NCI-H1048 (cell line): ENCODE results near the gene KRTAP10-6.
"Not testable (repeated sequence)": the region's sequence is repeated elsewhere in the genome, so short reads cannot be mapped to it uniquely, and the experiment has no call there.

ENCODE experiments used
- DNase-seq: peaks from one replicate; lab custom pipeline; 2025; lab: John Stamatoyannopoulos, UW

KRTAP10-6 gene

GRCh38 chr21:44617071-44617501, 24.8 kb upstream of the KRTAP10-6 start:
- no peak for DNase-seq

DNA sequence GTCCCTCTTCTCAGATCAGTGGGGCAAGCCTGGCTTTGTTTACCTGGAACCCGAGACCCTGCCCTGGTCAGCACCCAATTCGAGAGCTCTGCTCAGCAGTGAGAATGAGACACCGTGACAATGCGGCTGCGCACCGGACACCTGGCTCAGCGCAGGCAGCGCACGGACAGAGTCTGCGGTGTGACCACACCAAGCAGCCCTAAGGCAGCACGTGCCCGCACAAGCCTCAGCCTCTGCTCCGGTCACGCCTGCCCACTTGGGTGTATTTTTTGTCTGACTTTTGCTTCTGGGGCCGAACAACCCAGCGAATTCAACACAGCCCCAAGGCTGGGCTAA, 24.3 kb upstream of the KRTAP10-6 start:
- DNase-seq: no peak

DNA sequence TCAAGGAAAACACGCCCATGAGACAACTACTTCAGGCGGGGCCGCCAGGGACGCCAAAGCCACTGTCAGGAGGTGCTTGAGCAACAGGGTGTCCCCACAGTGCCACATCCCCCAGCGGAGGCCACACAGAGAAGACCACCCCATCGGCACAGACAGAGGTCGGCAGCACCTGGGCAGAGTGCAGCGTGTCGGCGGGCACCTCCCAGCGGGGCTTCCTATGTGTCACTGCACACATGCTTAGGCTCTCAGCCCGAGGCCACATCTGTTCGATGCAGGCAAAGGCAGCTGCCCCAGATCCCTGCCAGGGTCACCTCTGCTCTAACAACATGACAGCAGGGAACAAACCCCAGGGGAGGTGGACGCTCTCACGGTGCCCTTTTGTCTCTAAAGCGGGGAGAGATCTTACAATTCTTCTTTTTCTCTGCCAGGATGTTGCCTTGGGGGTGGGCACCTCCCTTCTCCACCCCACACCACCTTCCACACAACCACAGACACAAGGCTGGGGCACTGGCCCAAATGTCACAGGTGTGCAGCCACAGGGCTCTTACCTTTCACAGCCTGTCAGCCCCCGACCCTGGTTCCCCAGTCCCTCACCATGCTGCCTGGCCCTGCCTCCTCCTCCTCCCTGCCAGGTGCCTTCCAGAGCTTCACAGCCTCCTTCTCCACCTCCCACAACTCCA, 23.7 kb upstream of the KRTAP10-6 start:
- DNase-seq: no peak

GRCh38 chr21:44615466-44615865, 23.2 kb upstream of the KRTAP10-6 start:
- no peak for DNase-seq

GRCh38 chr21:44614961-44615391, 22.7 kb upstream of the KRTAP10-6 start:
- DNase-seq: no peak

DNA sequence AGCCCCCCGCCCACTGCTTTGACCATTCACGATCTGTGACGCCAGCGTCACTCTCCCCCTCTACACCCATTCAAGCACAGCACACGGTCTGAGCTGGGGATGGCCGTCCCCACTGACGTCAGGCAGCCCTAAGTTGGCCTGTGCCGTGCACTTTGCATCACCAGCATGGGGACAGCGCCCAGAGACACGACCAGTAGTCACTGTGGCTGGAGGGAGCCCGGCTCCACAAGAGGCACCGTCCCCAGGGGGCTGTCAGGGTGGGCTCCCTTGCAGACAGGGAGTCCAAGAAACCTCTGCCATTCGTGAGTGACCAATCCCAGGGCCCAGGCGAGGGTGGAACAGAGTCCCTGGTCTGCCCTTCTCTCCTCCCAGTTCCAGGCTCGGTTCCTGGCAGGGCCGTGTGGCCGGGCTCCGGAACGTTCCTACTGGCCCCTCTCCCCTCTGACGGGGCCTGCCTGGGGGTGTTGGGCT, 21.9 kb upstream of the KRTAP10-6 start:
- no peak for DNase-seq

DNA sequence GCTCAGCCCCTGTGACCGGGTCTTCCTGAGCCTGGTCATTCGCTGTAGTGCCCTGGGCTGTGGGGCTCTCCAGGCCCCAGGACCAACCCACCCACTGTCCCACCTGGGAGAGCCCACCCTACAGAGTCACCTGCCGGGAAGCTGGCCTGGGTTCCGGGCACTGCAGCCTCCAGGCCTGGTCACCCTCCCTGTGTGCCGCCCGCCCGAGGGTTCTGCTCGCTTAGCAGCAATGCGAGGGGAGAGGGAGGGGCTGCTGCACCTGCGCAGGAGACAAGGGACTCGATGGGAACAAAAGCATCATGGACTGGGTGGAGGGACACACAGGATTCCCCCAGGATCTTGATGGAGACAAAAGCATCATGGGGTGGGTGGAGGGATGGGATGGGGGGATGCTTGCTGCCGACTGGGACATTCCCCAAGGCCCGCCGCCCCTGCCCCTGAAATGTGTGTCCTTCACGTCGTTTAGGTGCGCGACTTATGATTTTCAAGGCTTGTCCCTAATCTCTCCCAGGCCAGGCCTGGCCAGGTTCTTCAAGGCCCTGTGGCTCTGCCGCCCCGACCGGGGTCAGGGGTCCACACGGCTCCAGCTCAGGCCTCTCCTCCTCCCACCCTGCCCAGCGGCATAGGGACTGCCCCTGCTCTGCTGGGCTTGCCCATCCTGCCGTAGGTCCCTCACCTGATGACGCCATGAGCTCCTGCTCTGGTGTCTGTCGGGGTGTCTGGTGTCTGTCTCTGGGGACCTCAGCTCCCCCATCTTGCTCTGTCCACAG, 21.3 kb upstream of the KRTAP10-6 start:
- DNase-seq: no peak

- DNase-seq: no peak
These were observed 20.4 kb upstream of the KRTAP10-6 start for GRCh38 chr21:44612669-44613229.

- DNase-seq: no peak
These were observed 19.8 kb upstream of the KRTAP10-6 start, which contains the start of gene KRTAP10-8 for GRCh38 chr21:44612029-44612486. TSS of gene KRTAP10-8 (plus strand) at chr21:44612079. CDS start at chr21:44612101, 22 bp downstream.

DNA sequence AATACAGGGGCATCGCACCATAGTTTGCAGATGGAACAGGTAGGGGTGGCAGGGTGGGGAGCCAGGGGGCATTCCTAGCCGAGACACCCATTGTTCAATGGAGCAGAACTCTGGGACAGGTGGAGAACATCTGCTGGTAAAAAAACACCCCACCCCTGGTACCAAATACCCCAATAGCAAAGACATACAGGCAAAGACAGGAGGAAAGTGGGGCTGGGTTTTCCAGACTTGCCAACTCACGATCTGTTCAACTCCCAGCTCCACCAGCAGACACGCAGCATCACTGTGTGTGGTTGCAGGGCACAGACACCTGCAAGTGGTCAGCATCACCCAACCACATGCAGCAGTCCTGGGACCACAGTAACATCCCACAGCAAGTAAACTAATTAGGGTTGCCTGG, 19.2 kb upstream of the KRTAP10-6 start:
- DNase-seq: no peak

- not testable (repeated sequence) for DNase-seq
These were observed 18.0 kb upstream of the KRTAP10-6 start for GRCh38 chr21:44610157-44610843.

DNA sequence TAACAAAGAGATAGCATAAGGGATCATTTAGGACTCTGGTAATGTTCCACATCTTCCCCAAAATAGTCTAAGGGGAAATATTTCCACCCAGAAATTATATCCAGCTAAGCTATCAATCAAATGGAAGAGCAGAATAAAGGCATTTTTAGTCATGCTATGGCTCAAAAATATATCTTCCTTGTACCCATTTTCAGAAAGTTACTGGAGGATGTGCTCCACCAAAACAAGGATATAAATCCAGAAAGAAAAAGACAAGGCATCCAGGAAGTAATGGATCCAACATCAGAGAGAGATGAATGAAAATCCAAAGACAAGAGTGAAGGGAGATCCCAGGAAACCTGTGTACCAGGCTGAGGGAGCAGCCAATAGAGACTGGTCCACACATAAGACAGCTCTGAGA, 16.9 kb upstream of the KRTAP10-6 start:
- DNase-seq: no peak

DNA sequence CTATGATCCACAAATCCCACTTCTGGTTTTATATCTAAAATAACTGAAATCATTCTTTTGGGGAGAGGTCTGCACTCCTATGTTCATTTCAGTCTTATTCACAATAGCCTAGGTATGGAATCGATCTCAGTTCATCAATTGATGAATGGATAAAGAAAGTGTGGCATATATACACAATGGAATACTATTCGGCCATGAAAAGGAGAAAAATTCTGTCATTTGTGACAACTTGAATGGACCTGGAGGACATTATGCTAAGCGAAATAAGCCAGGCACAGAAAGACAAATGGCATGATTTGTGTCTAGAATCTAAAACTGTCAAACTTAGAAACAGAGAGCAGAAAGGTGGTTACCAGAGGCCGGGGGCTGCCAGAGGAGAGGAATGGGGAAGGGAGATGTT, 14.2 kb upstream of the KRTAP10-6 start:
- DNase-seq: no peak

DNA sequence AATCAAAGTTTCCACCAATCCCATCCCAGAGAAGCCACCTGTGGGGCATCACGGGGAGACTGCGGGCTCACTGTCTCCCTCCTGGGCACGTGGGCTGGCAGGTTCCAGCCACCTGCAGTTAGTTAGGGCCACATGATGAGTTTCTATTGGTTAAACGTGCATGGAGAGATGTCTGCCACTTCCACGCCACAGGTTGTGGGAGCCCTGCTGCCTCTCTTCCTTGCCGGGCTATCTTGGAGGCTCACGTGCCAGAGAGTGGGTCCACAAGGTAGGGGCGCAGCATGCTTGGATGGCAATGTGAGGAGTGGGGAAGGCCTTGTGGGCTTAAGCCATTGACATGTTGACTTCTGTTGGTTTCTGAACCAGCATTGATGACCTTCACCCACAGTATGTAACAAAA, 11.6 kb upstream of the KRTAP10-6 start:
- DNase-seq: no peak

GRCh38 chr21:44603109-44603875, 11.0 kb upstream of the KRTAP10-6 start:
- no peak for DNase-seq

DNA sequence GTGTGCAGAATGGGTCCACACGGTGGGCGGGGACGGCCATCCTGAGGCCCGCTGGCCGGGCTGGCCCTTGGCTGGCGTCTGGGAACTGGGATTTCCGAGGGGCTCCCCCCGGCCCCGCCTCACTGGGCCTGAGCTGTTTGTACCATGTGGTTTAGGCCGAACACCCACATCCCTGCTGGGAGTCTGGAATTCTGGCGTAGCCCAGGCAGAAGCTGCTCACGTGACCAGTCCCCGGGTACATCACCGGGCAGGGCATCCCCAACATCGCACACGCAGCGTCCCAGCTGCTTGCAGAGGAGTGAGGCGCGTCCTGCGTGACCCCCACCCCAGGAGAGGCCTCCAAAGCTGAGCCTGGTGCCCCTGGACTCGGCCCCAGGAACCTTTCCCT, 10.2 kb upstream of the KRTAP10-6 start:
- DNase-seq: no peak

DNA sequence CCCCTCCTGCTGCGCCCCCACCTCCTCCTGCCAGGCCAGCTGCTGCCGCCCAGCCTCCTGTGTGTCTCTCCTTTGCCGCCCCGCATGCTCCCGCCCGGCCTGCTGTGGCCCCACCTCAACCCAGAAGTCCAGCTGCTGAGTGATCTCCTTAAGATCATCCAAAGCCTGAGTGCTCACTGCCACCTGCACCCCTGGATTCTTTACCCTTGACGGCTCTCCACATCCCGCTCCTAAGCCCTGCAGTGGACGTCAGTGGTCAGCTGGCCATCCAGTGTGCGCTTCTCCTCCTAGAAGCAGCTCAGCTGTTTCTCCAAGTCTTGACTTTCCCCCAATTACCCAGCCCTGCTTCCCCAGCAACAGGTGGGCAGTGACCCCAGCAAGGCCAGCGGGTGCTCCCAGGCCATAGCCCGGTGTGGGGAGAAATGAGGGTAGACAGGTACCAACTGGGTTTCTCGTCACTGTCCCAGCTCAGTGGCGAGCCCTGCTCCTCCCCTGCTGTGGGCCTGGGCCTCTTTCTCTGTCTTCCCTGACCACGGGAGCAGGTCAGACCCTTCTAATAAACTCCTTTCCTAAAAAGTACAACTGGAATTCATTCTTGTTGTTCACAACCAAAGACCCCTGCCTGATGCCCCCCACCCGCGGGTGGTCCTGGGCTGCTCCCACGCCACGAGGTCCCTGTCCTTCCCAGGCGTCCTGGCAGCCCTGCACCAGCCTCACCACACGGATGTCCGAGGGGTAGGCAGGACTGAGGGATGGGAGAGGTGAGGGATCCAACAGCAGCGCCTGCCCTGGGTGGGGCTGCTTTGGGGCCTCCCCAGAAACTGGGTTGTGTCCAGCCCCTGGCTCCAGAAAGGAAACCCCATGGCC, 9.5 kb upstream of the KRTAP10-6 start:
- DNase-seq: no peak

GRCh38 chr21:44601091-44601490, 8.8 kb upstream of the KRTAP10-6 start:
- DNase-seq: not testable (repeated sequence)

DNA sequence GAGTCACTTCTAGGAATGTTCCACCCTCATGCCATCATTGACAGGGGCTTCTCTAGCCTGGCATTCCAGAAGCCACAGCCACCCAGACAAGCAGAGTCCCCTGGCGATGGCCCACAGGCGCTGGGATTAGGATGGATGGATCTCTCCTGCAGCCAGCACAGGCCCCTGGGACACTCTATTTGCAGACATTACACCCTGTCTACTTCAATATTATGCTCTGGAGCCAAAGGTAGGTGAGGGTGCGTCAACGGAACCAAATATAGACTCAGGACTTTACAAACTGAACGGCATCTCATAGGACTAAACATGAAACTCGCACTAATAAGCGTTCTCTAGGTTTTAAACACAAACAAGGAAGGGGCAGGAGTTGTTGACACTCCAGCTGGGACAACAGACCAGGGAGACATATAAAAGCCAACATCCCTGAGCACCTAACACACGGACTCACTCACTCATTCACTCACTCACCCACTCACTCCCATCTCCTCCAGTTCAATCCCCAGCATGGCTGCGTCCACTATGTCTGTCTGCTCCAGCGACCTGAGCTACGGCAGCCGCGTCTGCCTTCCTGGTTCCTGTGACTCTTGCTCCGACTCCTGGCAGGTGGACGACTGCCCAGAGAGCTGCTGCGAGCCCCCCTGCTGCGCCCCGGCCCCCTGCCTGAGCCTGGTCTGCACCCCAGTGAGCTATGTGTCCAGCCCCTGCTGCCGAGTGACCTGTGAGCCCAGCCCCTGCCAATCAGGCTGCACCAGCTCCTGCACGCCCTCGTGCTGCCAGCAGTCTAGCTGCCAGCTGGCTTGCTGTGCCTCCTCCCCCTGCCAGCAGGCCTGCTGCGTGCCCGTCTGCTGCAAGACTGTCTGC, 8.0 kb upstream of the KRTAP10-6 start, which contains the start of gene KRTAP10-7:
Gene KRTAP10-7, plus strand, starts transcription at position 480 of the 861 bp plus-strand sequence. Its CDS starts 25 bp downstream, at position 505.
- DNase-seq: not testable (repeated sequence)
